ENCODE data around the gene INSIG2. TPM values are rescaled to one million over a fixed set of nuclear protein-coding genes. Genes with fewer than 3 reads are reported as not detected.

The INSIG2 gene
- total RNA-seq, 1 experiment from 2014 or later, result 8.7 TPM

- Histone ChIP-seq H3K4me2 (ENCODE audit: insufficient read depth, insufficient read length, low read length) (no peak overlapping the region), H3K79me2 (ENCODE audit: insufficient read depth, low read length) (no peaks in the 10 kb centered on the region), H2BK5ac (ENCODE audit: insufficient read length, low read length) (no peak overlapping the region), H3K4me1 (ENCODE audit: insufficient read depth, low read length) (no peaks in the 10 kb centered on the region), H4K91ac (ENCODE audit: insufficient read length, low read depth, low read length) (no peak overlapping the region), H3K14ac (ENCODE audit: insufficient read depth, low read length) (no peak overlapping the region), H2BK120ac (ENCODE audit: low read depth, low read length, poor library complexity, severe bottlenecking) (no peak overlapping the region), H3K9ac (ENCODE audit: extremely low read depth, insufficient read length, low read length) (no peak overlapping the region), H4K20me1 (ENCODE audit: control insufficient read depth, insufficient read depth, insufficient read length) (no peaks in the 10 kb centered on the region), H3K27ac (ENCODE audit: insufficient read length, low read depth, low read length) (no peak overlapping the region), H2BK15ac (ENCODE audit: low read depth, low read length) (no peak overlapping the region), H3K79me1 (ENCODE audit: insufficient read depth, low read depth, low read length, poor library complexity, severe bottlenecking) (no peaks in the 10 kb centered on the region), H3K23ac (ENCODE audit: insufficient read length, low read depth, low read length) (no peak overlapping the region), H3K23me2 (ENCODE audit: insufficient read length, low read depth, low read length, poor library complexity, severe bottlenecking) (no peaks in the 10 kb centered on the region), H2AK5ac (ENCODE audit: insufficient read length, low read length) (no peak overlapping the region), H4K8ac (replicated peaks; ENCODE audit: insufficient read length, low read depth, low read length) (no peak overlapping the region), H3K4ac (ENCODE audit: low read depth, low read length) (no peak overlapping the region), H3T11ph (ENCODE audit: low read length) (no peak overlapping the region), H3K56ac (ENCODE audit: insufficient read length, low read depth, low read length) (no peak overlapping the region), H2AFZ (ENCODE audit: low read length) (no peak overlapping the region), H3K9me3 (ENCODE audit: control insufficient read depth, low read depth, low read length) (no peaks in the 10 kb centered on the region), H2BK12ac (ENCODE audit: insufficient read length, low read depth, low read length) (no peak overlapping the region), H4K5ac (ENCODE audit: insufficient read length, low read depth, low read length) (no peak overlapping the region), H3K18ac (ENCODE audit: insufficient read length, low read depth, low read length) (no peak overlapping the region), H2BK20ac (ENCODE audit: low read depth, low read length, poor library complexity, severe bottlenecking) (no peak overlapping the region), H3K27me3 (ENCODE audit: insufficient read depth, low read length) (no peaks in the 10 kb centered on the region)
- Mint-ChIP-seq H3K27ac (no peak overlapping the region), H3K36me3 (ENCODE audit: insufficient read depth in 1 of 3, low read depth in 3 of 3) (no peaks in the 10 kb centered on the region), H3K27me3 (ENCODE audit: low read depth) (peaks cover 11% of the 10 kb centered on the region), H3K9me3 (no peaks in the 10 kb centered on the region), H3K4me1 (peaks cover 5 to 8% of the 10 kb centered on the region in 2 experiments), H3K4me3 (no peak overlapping the region)
- no CpG with 5 or more reads among the region's 3 CpGs for WGBS (ENCODE audit: extremely low coverage, insufficient read length, low lambda C conversion rate)
- no peak for TF ChIP-seq CTCF (conservative IDR thresholded peaks at IDR 0.05)
- no peak for DNase-seq
Observed at GRCh38 chr2:118048401-118048800, 39.9 kb upstream of the INSIG2 start.

Measured in H9 (cell line).